Embryonic facial prominence (tissue), 1 donor: Measurements from ENCODE around the gene SERINC2.
"Not testable (repeated sequence)": the region's sequence is repeated elsewhere in the genome, so short reads cannot be mapped to it uniquely, and the experiment has no call there.

ENCODE experiments used
- DNase-seq: peaks from one replicate; pipeline ENCODE4 v3.0.0-alpha.2; 2016; ENCODE audit errors: extremely low spot score

The SERINC2 gene

DNA sequence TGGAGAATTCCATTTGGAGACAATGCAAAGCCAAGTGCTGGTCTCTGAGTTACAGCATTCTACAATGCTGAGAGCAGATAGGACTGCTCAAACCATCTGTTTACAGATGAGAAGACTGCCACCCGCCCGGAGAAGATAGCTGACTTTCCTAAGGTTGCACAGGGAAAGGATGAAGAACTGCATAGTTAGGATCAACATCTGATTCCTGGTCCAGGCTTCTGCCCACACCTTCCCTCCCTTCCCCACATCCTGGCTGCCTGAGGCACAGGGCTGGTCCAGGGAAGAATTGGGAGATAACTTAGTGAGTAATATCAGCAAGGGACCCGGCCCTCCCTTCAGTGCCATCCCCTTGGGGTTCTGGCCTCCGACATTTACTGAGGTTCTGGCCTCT lies 2.0 kb downstream of the SERINC2 start:
- DNase-seq: no peak

DNA sequence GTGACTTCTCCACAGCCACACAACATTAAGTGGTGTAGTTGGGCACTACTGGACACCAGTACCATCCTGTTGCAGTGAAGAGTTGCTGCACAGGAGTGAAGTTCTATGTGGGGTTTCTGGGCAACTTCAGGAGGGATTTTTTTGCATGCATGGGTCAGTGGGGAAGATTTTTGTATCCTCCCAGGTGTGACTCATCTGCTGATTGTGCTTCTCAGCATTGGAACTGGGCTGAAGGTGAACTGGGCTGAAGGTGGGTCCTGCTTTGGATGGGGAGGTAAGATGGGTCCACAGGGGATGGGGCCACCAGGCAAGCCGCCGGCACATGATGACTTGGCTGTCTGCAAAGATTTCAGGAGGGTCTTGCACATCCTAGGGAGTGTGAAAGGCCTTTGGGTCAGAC lies 2.6 kb downstream of the SERINC2 start:
- DNase-seq: no peak

DNA sequence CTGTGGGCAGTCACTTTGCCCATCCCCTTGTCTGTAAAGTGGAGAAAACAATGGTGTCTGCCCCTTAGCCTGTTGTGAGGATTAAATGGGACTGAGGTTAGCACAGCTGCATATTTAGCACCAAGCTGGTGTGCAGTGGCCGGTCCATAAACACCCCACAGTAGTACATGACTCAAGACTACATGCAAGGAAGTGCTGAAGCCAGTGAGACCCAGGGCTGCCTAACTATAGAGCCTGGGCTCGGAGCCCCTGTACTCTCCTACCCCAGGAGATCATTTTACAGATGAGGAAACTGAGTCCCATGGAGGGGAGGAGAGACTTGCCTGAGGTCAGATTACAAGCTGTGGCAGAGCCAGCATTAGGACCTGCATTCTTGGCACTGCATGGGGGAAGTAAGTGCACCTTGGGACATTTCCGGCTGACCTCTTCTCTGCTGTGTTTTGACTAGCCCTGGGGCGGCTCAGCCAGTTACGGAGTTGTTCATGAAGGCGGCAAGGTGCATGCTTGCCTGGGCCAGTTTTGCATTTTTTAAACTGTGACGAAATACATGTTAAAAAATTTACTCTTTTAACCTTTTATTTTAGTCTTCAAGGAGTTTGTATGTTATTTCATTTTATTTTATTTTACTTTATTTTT lies 3.2 kb downstream of the SERINC2 start:
- no peak for DNase-seq

DNA sequence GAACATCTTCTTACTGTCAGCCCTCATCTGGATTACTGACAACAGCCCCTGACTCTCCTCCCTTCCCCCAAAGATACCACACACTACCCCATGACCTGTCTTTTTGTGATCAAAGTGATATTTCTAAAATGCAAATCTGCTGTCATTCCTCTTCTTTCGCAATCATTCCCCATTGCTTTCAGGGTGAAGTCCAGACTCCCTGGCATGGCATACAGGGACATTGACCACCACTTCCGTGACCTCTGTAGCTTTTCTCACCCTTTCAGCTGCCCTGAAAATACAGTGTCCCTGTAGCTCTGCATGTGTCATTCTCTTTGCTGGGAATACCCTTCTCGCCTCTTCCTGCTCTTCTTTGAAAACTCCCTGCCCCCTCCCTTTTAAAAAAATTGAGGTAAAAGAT lies 4.1 kb downstream of the SERINC2 start:
- no peak for DNase-seq

DNA sequence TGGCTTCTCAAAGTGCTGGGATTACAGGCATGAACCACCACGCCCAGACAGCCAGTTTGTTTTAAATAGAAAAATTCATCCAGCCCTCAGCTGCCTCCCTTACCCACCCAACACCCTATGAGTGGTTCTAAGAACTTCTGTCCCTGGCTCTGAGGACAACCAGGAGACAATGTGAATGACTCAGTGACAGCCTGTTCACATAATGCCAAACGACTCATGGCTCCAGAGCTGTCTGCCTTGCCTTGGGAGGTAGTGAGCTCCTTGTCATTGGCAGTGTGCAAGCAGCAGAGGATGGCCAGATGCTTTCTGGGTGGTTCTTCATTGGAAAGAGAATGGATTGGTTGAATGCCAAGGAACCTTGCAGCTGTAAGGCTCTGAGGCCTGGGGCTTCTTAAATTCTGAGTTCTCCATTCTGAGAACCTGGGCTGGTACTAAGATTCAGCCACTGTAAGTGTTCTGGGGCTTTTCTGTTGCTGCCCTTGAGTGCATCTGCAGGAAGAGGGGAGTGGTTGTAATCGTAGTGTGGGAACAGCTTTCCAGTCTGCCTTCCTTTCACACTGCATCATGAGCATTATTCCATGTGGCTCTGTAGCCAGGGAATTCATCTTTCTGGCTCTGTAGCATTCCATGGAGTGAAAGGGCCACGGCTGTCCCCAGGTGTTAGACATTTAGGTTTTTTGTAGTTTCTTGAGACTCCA lies 5.8 kb downstream of the SERINC2 start:
- DNase-seq: no peak

DNA sequence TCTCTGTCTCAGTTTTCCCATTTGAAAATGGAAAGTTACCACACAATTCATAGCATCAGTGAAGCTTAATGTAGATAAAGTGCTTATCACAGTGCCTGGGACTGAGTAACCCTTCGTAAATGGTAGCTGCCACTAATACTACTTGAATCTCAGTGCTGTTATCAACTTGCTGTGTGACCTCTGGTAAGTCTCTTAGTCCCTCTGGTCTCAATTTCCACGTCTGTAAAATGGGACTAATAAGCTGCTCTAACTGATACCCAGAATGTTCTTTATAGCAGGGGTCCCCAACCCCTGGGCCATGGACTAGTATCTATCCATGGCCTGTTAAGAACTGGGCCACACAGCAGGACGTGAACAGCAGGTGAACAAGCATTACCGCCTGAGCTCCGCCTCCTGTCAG lies 7.7 kb downstream of the SERINC2 start:
- no peak for DNase-seq

DNA sequence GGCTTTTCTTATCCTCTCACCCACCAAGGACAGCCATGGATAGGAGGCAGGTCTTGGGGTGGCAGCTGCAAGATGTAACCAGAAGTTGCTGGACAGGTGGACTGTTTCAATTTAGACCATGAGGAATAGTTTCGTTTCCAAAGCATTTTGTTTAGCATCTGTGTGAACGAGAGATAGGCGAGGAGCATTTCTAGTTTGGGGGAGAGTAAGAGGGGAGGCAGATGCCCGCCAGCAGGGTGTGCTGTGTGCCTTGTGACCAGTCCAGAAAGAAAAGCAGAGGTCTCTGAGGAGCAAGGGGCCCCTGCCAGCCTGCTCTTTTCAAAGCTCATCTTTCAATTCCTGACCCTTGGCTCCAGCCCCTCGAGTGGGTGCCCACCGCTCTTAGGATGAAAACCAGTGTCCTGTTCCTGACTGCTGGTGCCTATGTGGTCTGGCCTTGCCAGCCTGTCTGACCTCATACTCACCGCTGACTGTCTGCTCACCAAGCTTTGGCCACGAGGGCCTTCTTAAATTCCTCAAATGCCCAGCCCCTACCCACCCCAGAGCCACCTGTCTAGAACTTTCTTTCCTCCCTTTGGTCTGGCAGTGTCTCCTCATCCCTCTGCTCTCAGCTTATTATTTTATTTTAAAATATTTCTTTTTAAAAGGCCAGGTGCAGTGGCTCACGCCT lies 8.5 kb downstream of the SERINC2 start:
- DNase-seq: no peak

DNA sequence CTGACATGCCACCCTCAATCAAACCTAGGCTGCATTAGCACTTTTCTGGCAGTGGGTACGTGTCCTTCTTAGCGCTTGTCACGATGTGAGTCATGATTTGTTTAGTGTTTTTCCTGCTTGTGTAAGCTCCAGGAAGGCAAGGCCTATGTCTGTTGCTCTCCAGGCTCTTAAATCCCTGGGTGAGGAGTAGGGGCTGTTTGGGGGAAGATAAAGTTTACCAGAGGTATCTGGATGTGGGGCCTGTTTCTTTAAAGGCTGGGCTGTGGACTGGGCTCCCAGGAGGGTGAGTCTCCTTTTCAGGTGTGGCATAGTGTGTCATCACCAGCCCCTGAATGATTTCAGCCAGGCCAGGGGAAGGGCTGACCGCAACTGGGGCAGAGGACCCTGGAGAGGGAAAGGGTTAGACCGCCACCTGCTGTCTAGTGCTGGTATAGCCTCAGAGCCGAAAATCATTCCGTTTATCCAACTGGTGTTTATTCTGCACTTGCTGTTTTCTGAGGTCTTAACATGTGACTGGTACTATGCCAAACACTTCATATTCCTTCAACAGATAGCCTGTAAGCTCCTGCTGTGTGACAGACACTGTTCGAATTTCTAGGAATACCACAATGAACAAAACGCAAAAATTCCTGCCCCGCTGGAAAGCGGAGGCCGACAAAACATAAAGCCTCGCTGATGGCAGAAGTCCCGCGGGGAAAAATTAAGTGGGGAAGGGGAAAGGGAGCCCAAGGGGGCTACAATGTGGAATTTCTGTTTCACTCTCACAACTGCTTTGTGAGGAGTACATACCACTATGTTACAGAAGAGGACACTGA lies 9.7 kb downstream of the SERINC2 start:
- peak; percentile 43 for DNase-seq

DNA sequence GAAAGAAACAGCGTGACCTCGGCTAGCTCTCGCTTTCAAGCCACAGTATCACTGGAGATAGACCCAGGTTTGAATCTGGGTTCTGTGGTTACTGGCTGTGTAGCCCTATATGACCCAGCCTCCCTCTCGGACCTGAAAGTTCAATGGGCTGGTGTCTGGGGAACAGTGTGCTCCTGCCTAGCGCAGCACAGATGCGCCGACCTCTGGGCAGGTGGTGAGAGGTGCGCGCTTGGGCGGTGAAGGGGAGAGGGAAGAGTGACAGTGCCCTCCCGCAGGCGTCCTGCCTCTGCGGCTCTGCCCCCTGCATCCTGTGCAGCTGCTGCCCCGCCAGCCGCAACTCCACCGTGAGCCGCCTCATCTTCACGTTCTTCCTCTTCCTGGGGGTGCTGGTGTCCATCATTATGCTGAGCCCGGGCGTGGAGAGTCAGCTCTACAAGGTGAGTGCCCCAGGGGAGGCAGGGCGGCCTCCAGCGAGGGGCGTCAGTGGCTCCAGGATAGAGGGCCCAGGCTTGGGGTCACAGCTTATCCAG lies 10.5 kb downstream of the SERINC2 start:
- no peak for DNase-seq

DNA sequence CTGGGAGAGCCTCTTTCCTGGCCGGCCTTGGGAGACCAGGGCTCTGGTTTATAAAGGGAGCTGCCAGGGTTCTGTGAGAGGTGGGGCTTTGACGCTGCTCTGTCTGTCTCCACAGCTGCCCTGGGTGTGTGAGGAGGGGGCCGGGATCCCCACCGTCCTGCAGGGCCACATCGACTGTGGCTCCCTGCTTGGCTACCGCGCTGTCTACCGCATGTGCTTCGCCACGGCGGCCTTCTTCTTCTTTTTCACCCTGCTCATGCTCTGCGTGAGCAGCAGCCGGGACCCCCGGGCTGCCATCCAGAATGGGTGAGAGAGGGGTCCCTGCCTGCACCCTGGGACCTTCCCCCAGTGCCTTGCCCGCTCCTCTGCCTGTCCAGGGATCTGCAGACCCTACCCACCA lies 11.6 kb downstream of the SERINC2 start:
- no peak for DNase-seq

DNA sequence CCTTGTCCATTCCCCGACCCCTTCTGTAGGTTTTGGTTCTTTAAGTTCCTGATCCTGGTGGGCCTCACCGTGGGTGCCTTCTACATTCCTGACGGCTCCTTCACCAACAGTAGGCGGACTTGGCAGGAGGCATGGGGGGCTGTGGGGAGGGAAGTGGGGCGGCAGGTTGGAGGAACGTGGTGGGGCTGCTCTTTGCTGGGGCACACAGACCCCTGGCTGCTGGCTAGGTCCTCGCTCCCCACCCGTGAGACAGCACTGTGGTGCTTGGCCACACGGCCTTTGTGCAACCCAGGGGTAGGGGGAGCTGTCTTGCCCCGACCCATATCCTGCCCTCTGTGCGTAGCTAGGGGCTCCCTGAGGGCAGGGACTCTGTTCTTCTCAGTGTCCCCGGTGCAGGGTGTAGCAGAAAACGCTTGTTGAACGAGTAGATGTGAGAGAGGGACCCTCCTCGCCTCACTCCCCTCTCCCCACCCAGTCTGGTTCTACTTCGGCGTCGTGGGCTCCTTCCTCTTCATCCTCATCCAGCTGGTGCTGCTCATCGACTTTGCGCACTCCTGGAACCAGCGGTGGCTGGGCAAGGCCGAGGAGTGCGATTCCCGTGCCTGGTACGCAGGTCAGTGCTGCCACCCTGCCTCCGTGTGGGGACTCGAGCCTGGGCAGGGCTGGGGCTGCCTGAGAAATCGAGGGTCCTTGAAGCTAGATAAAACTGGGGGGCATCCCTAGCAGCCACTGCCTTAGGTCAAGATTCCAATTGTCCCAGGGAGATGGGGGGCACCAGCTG lies 12.5 kb downstream of the SERINC2 start:
- DNase-seq: no peak

DNA sequence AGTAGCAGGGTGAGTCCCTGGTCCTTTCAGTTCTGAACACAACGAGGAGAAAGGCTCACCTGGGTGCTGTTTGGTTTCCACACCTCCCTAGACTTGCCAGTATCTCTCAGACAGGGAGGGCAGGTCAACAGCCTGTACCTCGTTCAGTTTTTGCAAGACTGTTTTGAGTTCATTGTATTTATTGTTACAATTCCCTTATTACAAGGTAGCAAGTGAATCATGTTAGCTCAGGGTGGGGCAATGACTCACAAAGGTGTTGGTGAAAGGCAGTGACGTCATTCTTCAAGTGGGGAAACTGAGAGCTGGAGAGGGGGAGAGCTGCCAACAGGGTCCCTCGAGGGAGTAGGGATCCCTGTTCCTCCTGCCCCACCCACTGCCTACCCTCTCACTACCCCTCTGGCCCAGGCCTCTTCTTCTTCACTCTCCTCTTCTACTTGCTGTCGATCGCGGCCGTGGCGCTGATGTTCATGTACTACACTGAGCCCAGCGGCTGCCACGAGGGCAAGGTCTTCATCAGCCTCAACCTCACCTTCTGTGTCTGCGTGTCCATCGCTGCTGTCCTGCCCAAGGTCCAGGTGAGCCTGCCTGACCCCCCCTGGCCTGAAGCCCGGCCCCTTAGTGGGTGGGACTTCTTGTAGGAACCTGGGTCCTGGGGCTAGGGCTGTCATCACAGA lies 13.4 kb downstream of the SERINC2 start:
- no peak for DNase-seq

DNA sequence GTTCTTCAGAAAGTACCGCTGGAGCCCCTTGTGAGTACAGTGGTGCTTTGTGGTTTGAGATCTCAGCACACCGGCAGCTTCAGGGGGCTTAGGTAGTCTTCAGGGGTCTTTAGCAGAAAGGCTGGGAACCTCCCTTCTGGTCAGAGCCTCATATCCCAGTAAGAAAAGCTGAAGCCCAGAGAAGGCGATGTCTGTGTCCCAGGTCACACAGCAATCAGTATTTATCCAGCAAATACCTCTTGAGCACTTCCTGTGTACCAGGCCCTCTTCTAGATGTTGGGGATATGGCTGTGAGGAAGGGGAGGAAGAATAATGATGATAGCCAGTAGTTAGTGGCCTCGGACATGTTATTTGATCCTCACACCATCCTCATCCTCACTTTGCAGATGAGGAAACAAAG lies 14.3 kb downstream of the SERINC2 start:
- no peak for DNase-seq

DNA sequence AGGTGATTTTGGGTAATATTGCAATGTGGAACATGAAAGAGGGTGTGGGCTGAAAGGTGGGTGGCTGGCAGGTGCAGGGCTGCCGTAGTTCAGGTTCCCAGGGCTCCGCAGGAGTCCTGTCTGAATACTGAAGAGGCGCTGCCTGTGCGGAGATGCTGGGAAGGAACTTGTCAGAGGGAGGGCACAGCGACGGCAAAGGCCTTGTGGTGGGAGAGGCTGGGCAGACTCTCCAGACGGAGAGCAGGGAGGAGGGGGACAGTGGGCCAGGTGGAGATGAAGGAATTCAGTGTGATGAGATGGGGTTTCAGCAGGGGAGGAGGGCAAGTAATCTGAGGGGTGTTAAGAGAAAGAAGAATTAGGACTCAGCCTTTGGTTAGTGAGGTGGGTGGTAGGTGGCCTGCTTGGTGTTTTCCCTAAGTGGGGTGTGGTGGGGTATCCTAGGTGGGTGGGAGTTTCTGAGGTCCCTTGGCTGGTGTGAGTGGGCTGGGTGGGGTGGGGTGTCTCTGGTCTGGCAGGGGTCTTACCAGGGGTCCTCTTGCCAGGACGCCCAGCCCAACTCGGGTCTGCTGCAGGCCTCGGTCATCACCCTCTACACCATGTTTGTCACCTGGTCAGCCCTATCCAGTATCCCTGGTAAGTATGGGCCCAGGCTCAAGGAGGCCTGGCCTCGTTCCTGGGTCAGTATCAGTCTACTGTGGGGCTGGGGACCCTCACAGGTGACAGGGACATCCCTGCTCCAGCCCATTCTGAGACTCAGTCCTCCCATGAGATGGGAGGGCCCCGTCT lies 15.6 kb downstream of the SERINC2 start:
- no peak for DNase-seq

DNA sequence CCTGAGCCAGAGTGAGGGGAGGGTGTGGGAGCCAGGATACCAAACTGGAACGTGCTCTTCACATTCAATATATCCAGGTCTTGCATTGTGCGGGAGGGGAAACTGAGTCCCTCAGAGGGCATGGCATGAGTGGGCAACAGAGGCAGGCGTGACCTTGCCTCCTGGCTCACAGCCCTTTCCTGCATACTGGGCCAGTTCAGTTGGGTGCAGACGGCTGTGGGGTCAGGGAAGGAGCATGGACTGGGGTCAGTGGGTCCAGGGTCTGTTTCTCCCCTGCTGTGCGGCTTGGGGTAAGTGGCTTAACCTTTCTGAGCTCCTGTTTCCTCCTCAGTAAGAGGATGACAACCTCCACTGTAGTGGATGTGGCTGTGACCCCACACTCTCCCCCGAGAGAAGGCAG lies 16.6 kb downstream of the SERINC2 start:
- DNase-seq: no peak

DNA sequence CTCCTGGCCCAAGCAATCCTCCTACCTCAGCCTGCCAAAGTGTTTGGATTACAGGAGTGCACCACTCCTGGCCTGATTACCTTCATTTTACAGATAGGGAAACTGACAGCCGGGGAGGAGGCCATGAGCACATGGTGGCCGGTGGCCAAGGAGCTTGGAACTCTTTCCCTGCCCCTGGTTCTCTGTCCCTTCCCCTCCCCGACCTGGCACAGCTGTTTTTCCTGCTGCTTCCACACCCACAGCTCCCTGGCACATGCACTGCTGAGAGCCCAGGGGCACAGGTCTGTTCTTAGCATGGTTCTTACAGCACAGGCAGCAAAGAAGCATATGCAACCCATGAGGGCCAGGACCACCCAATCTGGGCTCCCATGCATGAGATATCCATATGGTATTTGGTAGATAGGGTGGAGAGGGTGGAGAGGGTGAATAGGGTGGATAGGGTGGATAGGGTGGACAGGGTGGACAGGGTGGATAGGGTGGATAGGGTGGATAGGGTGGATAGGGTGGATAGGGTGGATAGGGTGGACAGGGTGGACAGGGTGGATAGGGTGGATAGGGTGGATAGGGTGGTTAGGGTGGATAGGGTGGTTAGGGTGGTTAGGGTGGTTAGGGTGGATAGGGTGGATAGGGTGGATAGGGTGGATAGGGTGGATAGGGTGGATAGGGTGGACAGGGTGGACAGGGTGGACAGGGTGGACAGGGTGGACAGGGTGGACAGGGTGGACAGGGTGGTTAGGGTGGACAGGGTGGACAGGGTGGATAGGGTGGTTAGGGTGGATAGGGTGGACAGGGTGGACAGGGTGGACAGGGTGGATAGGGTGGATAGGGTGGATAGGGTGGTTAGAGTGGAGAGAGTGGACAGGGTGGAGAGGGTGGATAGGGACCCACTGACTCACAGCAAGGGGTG lies 18.6 kb downstream of the SERINC2 start:
- not testable (repeated sequence) for DNase-seq

DNA sequence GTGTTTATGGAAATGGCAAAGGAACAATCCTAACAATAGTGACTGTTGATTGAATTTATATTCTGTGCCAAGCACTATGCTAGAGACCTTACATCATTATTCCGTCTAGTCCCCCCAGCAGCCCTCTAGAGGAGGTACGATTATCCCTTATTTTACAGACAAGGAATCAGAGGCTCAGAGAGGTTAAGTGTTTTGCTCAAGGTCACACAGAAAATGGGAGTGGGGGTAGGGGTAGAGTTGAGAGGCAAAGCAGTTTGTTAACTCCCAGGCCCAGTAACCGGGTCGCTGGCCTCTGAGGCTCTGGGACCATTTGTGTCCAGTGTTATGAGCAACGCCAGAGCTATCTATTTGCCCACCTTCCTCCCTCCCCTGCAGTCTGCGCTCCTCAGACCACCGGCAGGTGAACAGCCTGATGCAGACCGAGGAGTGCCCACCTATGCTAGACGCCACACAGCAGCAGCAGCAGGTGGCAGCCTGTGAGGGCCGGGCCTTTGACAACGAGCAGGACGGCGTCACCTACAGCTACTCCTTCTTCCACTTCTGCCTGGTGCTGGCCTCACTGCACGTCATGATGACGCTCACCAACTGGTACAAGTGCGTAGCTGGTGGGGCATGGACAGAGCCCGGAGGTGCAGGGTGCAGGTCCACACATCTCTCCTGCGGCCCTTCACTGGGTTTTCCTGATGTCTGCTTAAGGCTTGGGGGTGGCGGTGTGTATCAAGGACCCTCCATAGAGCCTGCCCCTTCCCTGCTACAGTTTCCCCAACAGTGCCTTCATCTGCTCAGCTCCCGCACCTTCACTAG lies 19.8 kb downstream of the SERINC2 start:
- no peak for DNase-seq

DNA sequence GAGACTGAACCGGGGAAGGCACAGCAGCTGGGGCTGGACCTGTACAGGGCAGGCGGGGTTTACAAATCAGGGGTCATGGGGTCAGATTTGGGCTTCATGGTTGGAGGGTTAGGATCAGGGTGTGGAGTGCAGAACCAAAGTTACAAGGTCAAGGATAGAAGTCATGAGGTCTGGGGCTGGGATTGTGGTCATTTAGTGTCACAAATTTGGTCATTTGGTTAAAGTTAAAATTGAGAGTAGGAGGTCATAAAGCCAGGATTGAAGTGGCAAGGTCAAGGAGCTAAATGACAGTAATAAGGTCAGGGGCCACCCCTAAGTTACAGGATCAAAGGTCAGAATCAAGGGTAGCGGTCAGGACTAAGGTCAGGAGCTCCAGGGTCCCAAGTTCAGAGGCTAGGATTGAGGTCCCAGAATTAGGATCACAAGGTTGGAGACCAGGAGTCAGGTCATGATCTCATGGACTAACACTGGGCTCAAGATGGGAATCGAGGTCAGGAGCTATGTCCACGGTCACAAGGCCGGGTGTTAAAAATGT lies 20.4 kb downstream of the SERINC2 start:
- DNase-seq: no peak
